Subcutaneous abdominal adipose tissue (tissue), 5 donors: ENCODE results near the gene RTN4RL2.

Source experiments
- H3K27ac ChIP-seq: one replicate; pipeline ENCODE4 v1.7.0; 2013; ENCODE audit warnings: low read depth, mild to moderate bottlenecking, inconsistent platforms, low read length, moderate library complexity
- H3K27me3 ChIP-seq, 5 donors: one replicate each; pipeline ENCODE4 v1.7.0; 2013; ENCODE audit warnings: low read length in 5 of 5, inconsistent platforms in 1 of 5; ENCODE audit not compliant: control insufficient read depth in 5 of 5, insufficient read depth in 4 of 5
- H3K36me3 ChIP-seq, 5 donors: one replicate each; pipeline ENCODE4 v1.7.0; 2013; ENCODE audit warnings: low read length in 5 of 5; ENCODE audit not compliant: control insufficient read depth in 5 of 5, insufficient read depth in 5 of 5
- H3K4me1 ChIP-seq, 5 donors: one replicate each; pipeline ENCODE4 v1.7.0; 2013; ENCODE audit warnings: low read length in 5 of 5, mild to moderate bottlenecking in 3 of 5, moderate library complexity in 1 of 5; ENCODE audit not compliant: control insufficient read depth in 5 of 5, insufficient read depth in 5 of 5
- H3K4me3 ChIP-seq, 5 donors: one replicate each; pipeline ENCODE4 v1.7.0; 2013; ENCODE audit warnings: low read length in 5 of 5, low read depth in 1 of 5
- H3K9ac ChIP-seq, 5 donors: one replicate each; pipeline ENCODE4 v1.7.0; 2013; ENCODE audit warnings: low read length in 5 of 5, mild to moderate bottlenecking in 4 of 5, moderate library complexity in 3 of 5
- H3K9me3 ChIP-seq, 5 donors: one replicate each; pipeline ENCODE4 v1.7.0; 2013; ENCODE audit warnings: low read length in 5 of 5; ENCODE audit not compliant: control insufficient read depth in 5 of 5
- donor health status: healthy.
- donor health status: healthy.
- donor health status: healthy.
- donor health status: healthy.
- donor health status: healthy.

RTN4RL2 gene

DNA sequence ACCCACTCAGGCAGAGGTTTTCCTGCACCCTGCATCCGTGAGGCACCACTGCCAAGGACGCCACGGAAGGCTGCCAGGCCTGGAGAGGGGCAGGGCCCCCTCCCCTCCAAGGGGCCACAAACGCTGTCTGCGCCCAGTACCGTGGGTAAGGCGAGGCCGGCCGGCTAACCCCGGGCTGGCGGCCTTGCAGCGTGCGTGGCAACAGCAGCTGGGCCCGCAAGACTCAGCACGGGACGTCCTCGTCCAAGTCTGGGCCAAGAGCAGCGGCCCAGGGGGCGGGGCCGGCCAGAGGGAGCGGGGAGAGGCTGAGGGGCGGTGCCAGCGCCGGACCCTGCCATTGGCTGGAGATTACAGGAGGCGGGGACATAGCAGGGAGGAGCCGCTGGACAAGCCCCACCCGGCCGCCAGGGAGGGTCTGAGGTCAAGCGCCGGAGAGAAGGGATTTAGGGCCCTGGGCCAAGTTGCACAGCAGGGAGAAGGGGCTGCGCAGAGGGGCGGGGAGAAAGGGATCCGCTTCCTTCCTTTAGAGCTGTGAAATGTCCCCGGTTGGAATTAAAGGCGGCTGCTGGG, 39.2 kb downstream of the RTN4RL2 start:
- Histone ChIP-seq H3K9ac (peak overlapping the region in 4 of 5 donors; percentile 24 to 65 (median 43)), H3K4me1 (peaks cover 3 to 30% (median 19%) of the 10 kb centered on the region in 5 donors), H3K27ac (peak overlapping the region; percentile 22), H3K9me3 (no peaks in the 10 kb centered on the region), H3K4me3 (peak overlapping the region; percentile 49 to 64 (median 55)), H3K36me3 (peaks cover 0 to 22% (median 8%) of the 10 kb centered on the region in 5 donors), H3K27me3 (no peaks in the 10 kb centered on the region)

DNA sequence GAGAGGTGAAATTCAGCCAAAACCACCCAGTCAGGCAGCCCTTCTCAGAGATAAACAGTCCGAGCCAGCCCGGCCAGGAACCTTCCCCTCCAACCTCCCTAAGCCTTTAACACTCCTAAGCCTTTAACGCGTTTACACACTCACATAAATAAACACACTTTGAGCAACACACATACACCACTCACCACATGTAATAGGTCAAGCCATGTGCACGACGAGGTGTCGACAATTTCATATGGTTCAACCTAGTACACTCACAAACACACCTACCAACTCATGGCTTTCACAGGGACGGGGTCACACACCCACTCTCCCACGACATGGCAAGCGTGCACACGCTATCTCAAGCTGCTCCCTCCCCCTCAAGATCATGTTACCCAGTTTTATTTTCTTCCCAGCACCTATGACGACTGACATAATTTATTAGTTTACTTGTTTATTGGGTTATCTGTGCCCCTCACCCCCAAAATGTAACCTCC, 39.7 kb downstream of the RTN4RL2 start:
- H3K9ac ChIP-seq, result peak overlapping the region in 4 of 5 donors; percentile 24 to 60 (median 43)
- H3K27me3 ChIP-seq, result no peaks in the 10 kb centered on the region
- peak overlapping the region; percentile 22 for H3K27ac ChIP-seq
- no peaks in the 10 kb centered on the region for H3K9me3 ChIP-seq
- peak overlapping the region; percentile 41 to 64 (median 50) for H3K4me3 ChIP-seq
- peaks cover 3 to 30% (median 19%) of the 10 kb centered on the region in 5 donors for H3K4me1 ChIP-seq
- H3K36me3 ChIP-seq, result peaks cover 0 to 24% (median 10%) of the 10 kb centered on the region in 5 donors

DNA sequence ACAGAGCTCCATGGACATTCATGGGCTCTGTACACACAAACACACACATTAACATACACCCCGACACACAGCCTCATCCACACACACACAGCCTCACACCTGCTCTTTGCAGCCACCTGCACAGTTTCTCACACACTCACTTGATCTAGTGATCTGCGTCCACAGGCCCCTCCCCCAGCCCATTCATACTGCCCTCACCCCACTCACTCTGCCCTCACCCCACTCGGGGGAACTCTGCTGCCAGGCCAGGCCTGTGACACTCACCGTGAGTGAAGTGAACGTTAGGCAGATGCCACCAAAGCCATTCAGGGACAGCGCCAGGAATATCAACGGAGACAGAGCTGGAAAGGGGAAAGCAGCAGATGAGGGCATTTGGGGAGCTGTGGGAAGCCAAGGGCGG, 40.2 kb downstream of the RTN4RL2 start:
- no peaks in the 10 kb centered on the region for H3K9me3 ChIP-seq
- no peak overlapping the region for H3K4me3 ChIP-seq
- no peak overlapping the region for H3K9ac ChIP-seq
- H3K36me3 ChIP-seq, result peaks cover 0 to 25% (median 8%) of the 10 kb centered on the region in 5 donors
- H3K27me3 ChIP-seq, result no peaks in the 10 kb centered on the region
- no peak overlapping the region for H3K27ac ChIP-seq
- H3K4me1 ChIP-seq, result peaks cover 3 to 30% (median 19%) of the 10 kb centered on the region in 5 donors

DNA sequence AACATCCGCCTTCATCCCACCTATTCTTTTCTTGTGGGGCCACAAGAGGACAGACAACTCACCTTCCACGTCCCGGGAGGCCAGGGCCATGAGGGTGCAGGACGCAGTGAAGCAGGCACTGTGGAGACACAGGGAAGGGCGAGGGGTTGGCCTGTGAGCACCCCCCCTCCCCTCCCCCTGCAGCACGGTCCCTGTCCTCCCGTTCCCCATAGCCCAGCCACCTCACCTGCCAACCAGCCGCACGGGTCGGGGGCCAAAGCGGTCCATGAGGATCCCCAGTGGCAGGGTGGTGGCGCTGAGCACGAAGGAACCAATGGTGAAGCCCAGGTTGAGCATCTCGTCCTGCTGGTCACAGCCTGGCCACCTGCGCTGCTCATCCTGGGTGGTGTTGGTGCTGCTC, 40.6 kb downstream of the RTN4RL2 start:
- Histone ChIP-seq H3K9ac (no peak overlapping the region), H3K27me3 (no peaks in the 10 kb centered on the region), H3K9me3 (no peaks in the 10 kb centered on the region), H3K27ac (no peak overlapping the region), H3K4me3 (no peak overlapping the region), H3K4me1 (peaks cover 3 to 30% (median 19%) of the 10 kb centered on the region in 5 donors), H3K36me3 (peaks cover 0 to 23% (median 4%) of the 10 kb centered on the region in 5 donors)

DNA sequence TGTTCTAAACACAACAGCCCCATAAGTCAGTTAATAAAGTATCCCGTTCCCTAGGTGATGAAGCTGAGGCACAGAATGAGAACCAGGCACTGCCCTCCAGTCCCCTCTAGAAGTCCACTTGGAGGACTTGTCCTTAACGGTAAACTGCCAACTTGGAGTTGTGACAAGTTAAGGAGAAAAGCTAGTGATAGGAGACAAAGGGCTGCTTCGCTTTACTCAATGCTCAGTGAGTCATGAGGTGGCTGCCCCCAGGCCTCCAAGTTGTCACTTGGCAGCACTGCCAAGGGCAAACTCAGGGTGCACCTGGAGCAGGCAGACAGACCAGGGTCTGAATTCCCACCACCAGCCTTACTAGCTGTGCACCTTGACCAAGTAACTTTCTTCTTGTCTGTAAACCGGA, 41.6 kb downstream of the RTN4RL2 start:
- no peaks in the 10 kb centered on the region for H3K9me3 ChIP-seq
- H3K36me3 ChIP-seq, result peaks cover 0 to 19% (median 3%) of the 10 kb centered on the region in 5 donors
- H3K4me3 ChIP-seq, result no peak overlapping the region
- H3K4me1 ChIP-seq, result peaks cover 3 to 30% (median 19%) of the 10 kb centered on the region in 5 donors
- H3K27me3 ChIP-seq, result no peaks in the 10 kb centered on the region
- no peak overlapping the region for H3K27ac ChIP-seq
- H3K9ac ChIP-seq, result no peak overlapping the region

DNA sequence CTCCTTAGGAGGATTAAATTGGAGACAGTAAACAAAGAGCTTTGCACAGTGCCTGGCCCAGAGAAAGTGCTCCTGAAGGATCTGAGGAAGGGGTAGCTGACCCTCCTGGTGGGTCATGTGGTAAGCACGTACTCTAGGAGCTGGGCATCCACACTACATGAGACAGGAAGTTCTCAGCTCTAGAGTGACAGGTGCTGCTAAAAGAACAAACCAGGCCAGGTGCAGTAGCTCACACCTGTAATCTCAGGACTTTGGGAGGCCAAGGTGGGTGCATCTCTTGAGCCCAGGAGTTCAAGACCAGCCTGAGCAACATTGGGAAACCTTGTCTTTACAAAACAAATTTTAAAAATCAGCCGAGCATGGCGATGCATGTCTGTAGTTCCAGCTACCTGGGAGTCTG, 42.0 kb downstream of the RTN4RL2 start:
- Histone ChIP-seq H3K4me1 (peaks cover 3 to 30% (median 19%) of the 10 kb centered on the region in 5 donors), H3K9ac (no peak overlapping the region), H3K36me3 (peaks cover 0 to 15% (median 3%) of the 10 kb centered on the region in 5 donors), H3K4me3 (no peak overlapping the region), H3K9me3 (no peaks in the 10 kb centered on the region), H3K27me3 (no peaks in the 10 kb centered on the region), H3K27ac (no peak overlapping the region)

DNA sequence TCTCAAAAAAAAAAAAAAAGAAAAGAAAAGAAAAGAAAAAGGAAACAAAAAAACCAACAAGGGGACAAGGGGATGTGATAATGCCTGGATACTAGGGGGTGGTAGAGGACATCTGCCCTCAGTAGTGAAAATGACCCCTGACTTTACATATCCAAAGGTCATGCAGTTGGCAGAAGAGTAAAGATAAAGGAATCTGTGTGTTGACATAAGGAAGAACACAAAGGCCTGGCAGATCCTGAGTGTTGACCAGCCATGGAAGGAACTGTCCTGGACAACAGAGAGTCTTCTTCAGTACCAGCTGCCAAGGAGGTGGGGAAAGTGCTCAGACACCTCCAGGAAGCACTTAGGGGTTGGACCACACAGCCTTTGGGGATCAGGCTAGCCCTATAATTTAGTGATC, 42.5 kb downstream of the RTN4RL2 start:
- Histone ChIP-seq H3K4me1 (peaks cover 3 to 30% (median 19%) of the 10 kb centered on the region in 5 donors), H3K9ac (no peak overlapping the region), H3K27me3 (no peaks in the 10 kb centered on the region), H3K27ac (no peak overlapping the region), H3K4me3 (no peak overlapping the region), H3K36me3 (peaks cover 0 to 11% (median 3%) of the 10 kb centered on the region in 5 donors), H3K9me3 (no peaks in the 10 kb centered on the region)

DNA sequence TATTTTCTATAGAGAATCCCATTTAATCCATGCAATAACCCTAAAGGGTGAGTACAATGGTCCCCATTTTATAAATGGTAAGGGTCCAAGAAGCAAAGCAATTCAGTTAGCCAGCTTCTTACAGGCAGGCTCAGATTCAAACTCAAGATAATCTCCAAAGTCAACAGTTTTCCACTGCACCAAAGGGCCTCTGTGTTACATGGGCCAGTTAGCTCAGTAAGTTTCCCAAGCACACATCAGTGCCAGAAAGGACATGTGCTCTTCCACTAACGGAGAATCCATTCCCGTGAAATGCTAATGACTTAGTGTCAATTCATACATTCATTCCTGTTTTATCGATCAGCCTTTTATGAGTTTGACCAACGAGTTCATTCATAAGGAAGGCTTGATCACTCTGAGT, 44.2 kb downstream of the RTN4RL2 start:
- Histone ChIP-seq H3K27ac (no peak overlapping the region), H3K9ac (no peak overlapping the region), H3K27me3 (no peaks in the 10 kb centered on the region), H3K36me3 (peaks cover 0 to 11% (median 3%) of the 10 kb centered on the region in 5 donors), H3K4me3 (no peak overlapping the region), H3K9me3 (no peaks in the 10 kb centered on the region), H3K4me1 (peaks cover 3 to 17% (median 9%) of the 10 kb centered on the region in 5 donors)

DNA sequence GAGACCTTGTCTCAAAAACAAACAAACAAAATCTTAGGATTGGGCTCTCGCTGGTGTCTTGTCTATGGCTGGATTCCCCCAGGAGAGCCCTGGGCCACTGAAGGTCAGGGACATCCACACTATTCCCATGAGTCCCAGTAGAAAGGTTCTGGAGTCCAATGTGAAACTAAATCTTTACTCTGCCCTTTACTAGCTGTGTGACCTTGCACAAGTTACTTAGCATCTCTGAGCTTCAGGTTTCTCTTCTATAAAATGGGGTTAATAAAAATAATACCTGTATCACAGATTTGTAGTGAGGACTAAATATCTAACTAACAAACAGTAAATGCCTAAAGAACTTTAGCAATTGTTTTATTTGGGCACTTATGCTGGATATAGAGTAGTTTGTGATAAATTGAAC, 46.2 kb downstream of the RTN4RL2 start:
- Histone ChIP-seq H3K9me3 (no peaks in the 10 kb centered on the region), H3K27me3 (no peaks in the 10 kb centered on the region), H3K9ac (no peak overlapping the region), H3K4me3 (no peak overlapping the region), H3K36me3 (peaks cover 0 to 3% (median 0%) of the 10 kb centered on the region in 5 donors), H3K27ac (no peak overlapping the region), H3K4me1 (peaks cover 0 to 9% (median 0%) of the 10 kb centered on the region in 5 donors)

DNA sequence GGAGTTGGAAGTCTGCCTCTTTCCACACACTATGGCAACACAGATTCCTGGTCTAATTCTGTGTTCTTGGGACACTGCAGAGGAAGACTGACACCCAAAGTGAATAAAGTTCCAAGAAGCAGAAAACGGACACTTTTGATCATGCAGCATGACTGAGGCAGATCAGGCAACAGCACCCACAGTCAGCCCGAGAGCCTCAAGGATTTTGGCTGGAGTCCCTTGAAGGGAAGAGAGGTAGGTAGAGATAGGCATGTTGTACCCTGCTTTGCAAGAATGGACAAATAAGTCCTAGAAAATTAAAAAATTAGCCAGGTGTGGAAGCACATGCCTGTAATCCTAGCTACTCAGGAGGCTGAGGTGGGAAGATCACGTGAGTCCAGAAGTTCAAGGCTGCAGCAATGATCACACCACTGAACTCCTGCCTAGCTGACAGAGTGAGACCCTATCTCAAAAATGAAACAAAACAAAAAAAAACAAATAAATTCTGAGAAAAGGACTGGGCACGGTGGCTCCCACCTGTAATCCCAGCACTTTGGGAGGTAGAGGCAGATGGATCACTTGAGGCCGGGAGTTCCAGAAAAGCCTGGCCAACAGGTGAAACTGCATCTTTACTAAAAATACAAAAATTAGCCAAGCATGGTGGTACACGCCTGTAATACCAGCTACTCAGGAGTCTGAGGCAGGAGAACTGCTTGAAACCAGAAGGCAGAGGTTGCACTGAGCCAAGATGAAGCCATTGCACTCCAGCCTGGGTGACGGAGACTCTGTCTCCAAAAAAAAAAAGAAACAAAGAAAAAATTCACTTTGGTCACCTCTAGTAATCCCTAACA, 48.2 kb downstream of the RTN4RL2 start:
- H3K9me3 ChIP-seq, result no peaks in the 10 kb centered on the region
- H3K27ac ChIP-seq, result no peak overlapping the region
- no peak overlapping the region for H3K9ac ChIP-seq
- H3K4me3 ChIP-seq, result no peak overlapping the region
- H3K27me3 ChIP-seq, result no peaks in the 10 kb centered on the region
- H3K4me1 ChIP-seq, result peaks cover 0 to 1% (median under 1%) of the 10 kb centered on the region in 5 donors
- peaks cover 0 to 3% (median 3%) of the 10 kb centered on the region in 5 donors for H3K36me3 ChIP-seq
